Inferior parietal cortex (tissue), 1 donor: ENCODE results near the gene CRCP.
A peak's percentile ranks its signal among the peaks of the same experiment; 100 is the strongest.
"Not testable (repeated sequence)": the region's sequence is repeated elsewhere in the genome, so short reads cannot be mapped to it uniquely, and the experiment has no call there.

Source experiments
- DNase-seq: peaks from one replicate; pipeline ENCODE4 v3.0.0-alpha.2; 2016; ENCODE audit errors: extremely low spot score

CRCP gene

GRCh38 chr7:66108410-66108809 is 6.2 kb upstream of the CRCP start:
- not testable (repeated sequence) for DNase-seq

GRCh38 chr7:66110856-66111255 is 3.8 kb upstream of the CRCP start:
- no peak for DNase-seq

- DNase-seq: not testable (repeated sequence)
Measured at GRCh38 chr7:66116680-66117420, 2.2 kb downstream of the CRCP start.

- DNase-seq: no peak
Measured at GRCh38 chr7:66118603-66119002, 4.0 kb downstream of the CRCP start.

- no peak for DNase-seq
Measured at GRCh38 chr7:66119245-66119850, 4.7 kb downstream of the CRCP start.

- DNase-seq: no peak
Measured at GRCh38 chr7:66123175-66123528, 8.5 kb downstream of the CRCP start.

- not testable (repeated sequence) for DNase-seq
Measured at GRCh38 chr7:66124569-66124861, 9.9 kb downstream of the CRCP start.

GRCh38 chr7:66125052-66125694 is 10.5 kb downstream of the CRCP start:
- no peak for DNase-seq

GRCh38 chr7:66125781-66126352 is 11.2 kb downstream of the CRCP start:
- DNase-seq: not testable (repeated sequence)

GRCh38 chr7:66127172-66127571 is 12.5 kb downstream of the CRCP start:
- not testable (repeated sequence) for DNase-seq

GRCh38 chr7:66138994-66139752 is 24.5 kb downstream of the CRCP start:
- no peak for DNase-seq

- peak; percentile 69 for DNase-seq
Measured at GRCh38 chr7:66140924-66141323, 26.3 kb downstream of the CRCP start.

GRCh38 chr7:66142334-66142733 is 27.7 kb downstream of the CRCP start:
- no peak for DNase-seq

- no peak for DNase-seq
Measured at GRCh38 chr7:66142996-66143395, 28.3 kb downstream of the CRCP start.

GRCh38 chr7:66143876-66144332 is 29.3 kb downstream of the CRCP start:
- no peak for DNase-seq

GRCh38 chr7:66145400-66146104 is 30.9 kb downstream of the CRCP start:
- no peak for DNase-seq

GRCh38 chr7:66146701-66147100 is 32.1 kb downstream of the CRCP start:
- DNase-seq: no peak

GRCh38 chr7:66147657-66148056 is 33.0 kb downstream of the CRCP start:
- DNase-seq: not testable (repeated sequence)

GRCh38 chr7:66150471-66150870 is 35.8 kb downstream of the CRCP start:
- DNase-seq: no peak

GRCh38 chr7:66152371-66153191 is 37.9 kb downstream of the CRCP start:
- DNase-seq: no peak

GRCh38 chr7:66153691-66154090 is 39.0 kb downstream of the CRCP start:
- DNase-seq: no peak
